ENCODE measurements around the gene CCDC6.

The CCDC6 gene

GRCh38 chr10:59852670-59853069 is 53.7 kb downstream of the CCDC6 start:
- DNase-seq (ENCODE audit: low read depth in 2 of 2), result no peak

- no peak for DNase-seq (ENCODE audit: low read depth in 2 of 2)
Observed at GRCh38 chr10:59851864-59852263, 54.5 kb downstream of the CCDC6 start.

- DNase-seq (ENCODE audit: low read depth in 2 of 2), result no peak
Observed at GRCh38 chr10:59847888-59848287, 58.5 kb downstream of the CCDC6 start.

GRCh38 chr10:59847326-59847725 is 59.0 kb downstream of the CCDC6 start:
- no peak for DNase-seq (ENCODE audit: low read depth in 2 of 2)

- DNase-seq (ENCODE audit: low read depth in 2 of 2), result no peak
Observed at GRCh38 chr10:59844436-59844835, 61.9 kb downstream of the CCDC6 start.

- no peak for DNase-seq (ENCODE audit: low read depth in 2 of 2)
Observed at GRCh38 chr10:59843748-59844147, 62.6 kb downstream of the CCDC6 start.

GRCh38 chr10:59839576-59839975 is 66.8 kb downstream of the CCDC6 start:
- DNase-seq (ENCODE audit: low read depth in 2 of 2), result no peak

GRCh38 chr10:59838085-59838789 is 68.1 kb downstream of the CCDC6 start:
- no peak for DNase-seq (ENCODE audit: low read depth in 2 of 2)

GRCh38 chr10:59833810-59834209 is 72.5 kb downstream of the CCDC6 start:
- no peak for DNase-seq (ENCODE audit: low read depth in 2 of 2)

- DNase-seq (ENCODE audit: low read depth in 2 of 2), result no peak
Observed at GRCh38 chr10:59832506-59832905, 73.8 kb downstream of the CCDC6 start.

GRCh38 chr10:59831658-59832503 is 74.5 kb downstream of the CCDC6 start:
- DNase-seq (ENCODE audit: low read depth in 2 of 2), result no peak

GRCh38 chr10:59830601-59831259 is 75.6 kb downstream of the CCDC6 start:
- no peak for DNase-seq (ENCODE audit: low read depth in 2 of 2)

GRCh38 chr10:59829601-59830000 is 76.8 kb downstream of the CCDC6 start:
- DNase-seq (ENCODE audit: low read depth in 2 of 2), result no peak

- DNase-seq (ENCODE audit: low read depth in 2 of 2), result no peak
Observed at GRCh38 chr10:59829024-59829423, 77.3 kb downstream of the CCDC6 start.

- DNase-seq (ENCODE audit: low read depth in 2 of 2), result no peak
Observed at GRCh38 chr10:59825932-59826331, 80.4 kb downstream of the CCDC6 start.

GRCh38 chr10:59823751-59824150 is 82.6 kb downstream of the CCDC6 start:
- DNase-seq (ENCODE audit: low read depth in 2 of 2), result no peak

- no peak for DNase-seq (ENCODE audit: low read depth in 2 of 2)
Observed at GRCh38 chr10:59823111-59823510, 83.2 kb downstream of the CCDC6 start.

- DNase-seq (ENCODE audit: low read depth in 2 of 2), result no peak
Observed at GRCh38 chr10:59820471-59820870, 85.9 kb downstream of the CCDC6 start.

- DNase-seq (ENCODE audit: low read depth in 2 of 2), result no peak
Observed at GRCh38 chr10:59819683-59820082, 86.7 kb downstream of the CCDC6 start.

- no peak for DNase-seq (ENCODE audit: low read depth in 2 of 2)
Observed at GRCh38 chr10:59819265-59819664, 87.1 kb downstream of the CCDC6 start.

GRCh38 chr10:59817773-59818172 is 88.6 kb downstream of the CCDC6 start:
- no peak for DNase-seq (ENCODE audit: low read depth in 2 of 2)

GRCh38 chr10:59814878-59815277 is 91.5 kb downstream of the CCDC6 start:
- no peak for DNase-seq (ENCODE audit: low read depth in 2 of 2)

Data from stimulated activated CD8-positive, alpha-beta memory T cell treated with anti-CD3 and anti-CD28 coated beads, Interleukin-15, amount 100 ng/mL, for 4 hours (primary cell).